ENCODE data around the gene IFRD2.

Gene IFRD2

DNA sequence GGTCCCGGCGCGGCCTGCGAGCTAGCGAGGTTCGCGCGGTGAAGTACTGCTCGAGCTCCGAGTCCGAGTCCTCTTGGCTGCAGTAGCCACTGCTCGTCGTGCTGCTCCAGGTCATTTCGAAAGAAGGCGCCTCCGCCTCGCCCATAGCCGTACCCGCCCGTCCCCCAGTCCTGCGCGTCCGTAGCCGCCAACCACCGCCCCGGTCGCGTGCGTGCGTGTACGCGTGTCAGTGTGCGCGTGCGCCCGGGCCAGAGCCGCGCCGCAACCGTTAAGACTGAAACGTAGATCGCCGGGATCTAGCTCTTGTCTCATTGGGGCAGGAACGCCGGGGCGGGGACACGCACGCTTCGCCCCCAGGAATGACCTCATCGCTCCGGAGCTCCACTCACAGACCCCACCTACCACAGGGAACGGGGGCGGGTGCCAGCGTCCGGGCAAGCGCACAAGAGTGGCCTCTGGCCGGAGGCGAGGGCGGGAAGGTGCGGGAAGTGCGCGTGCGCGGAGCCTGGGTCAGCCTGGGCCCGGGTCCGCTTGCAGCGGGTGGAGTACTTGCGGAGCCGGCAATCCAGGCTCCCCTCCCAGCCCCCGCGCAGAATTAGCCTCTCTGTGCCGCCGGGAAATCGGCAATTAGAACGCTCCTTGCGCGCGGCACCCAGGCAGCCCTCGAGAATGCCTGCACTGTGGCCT, 45.1 kb upstream of the IFRD2 start:
- H3K4me3 ChIP-seq (ENCODE audit: low read depth, low read length), result peak overlapping the region; percentile 96
- peak; percentile 100 for DNase-seq (ENCODE audit: low read depth)
- TF ChIP-seq, protein P1, sequence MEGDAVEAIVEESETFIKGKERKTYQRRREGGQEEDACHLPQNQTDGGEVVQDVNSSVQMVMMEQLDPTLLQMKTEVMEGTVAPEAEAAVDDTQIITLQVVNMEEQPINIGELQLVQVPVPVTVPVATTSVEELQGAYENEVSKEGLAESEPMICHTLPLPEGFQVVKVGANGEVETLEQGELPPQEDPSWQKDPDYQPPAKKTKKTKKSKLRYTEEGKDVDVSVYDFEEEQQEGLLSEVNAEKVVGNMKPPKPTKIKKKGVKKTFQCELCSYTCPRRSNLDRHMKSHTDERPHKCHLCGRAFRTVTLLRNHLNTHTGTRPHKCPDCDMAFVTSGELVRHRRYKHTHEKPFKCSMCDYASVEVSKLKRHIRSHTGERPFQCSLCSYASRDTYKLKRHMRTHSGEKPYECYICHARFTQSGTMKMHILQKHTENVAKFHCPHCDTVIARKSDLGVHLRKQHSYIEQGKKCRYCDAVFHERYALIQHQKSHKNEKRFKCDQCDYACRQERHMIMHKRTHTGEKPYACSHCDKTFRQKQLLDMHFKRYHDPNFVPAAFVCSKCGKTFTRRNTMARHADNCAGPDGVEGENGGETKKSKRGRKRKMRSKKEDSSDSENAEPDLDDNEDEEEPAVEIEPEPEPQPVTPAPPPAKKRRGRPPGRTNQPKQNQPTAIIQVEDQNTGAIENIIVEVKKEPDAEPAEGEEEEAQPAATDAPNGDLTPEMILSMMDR (IDR thresholded peaks at IDR 0.05; ENCODE audit: insufficient read depth, low read depth, low read length, missing control alignments), result no peak

DNA sequence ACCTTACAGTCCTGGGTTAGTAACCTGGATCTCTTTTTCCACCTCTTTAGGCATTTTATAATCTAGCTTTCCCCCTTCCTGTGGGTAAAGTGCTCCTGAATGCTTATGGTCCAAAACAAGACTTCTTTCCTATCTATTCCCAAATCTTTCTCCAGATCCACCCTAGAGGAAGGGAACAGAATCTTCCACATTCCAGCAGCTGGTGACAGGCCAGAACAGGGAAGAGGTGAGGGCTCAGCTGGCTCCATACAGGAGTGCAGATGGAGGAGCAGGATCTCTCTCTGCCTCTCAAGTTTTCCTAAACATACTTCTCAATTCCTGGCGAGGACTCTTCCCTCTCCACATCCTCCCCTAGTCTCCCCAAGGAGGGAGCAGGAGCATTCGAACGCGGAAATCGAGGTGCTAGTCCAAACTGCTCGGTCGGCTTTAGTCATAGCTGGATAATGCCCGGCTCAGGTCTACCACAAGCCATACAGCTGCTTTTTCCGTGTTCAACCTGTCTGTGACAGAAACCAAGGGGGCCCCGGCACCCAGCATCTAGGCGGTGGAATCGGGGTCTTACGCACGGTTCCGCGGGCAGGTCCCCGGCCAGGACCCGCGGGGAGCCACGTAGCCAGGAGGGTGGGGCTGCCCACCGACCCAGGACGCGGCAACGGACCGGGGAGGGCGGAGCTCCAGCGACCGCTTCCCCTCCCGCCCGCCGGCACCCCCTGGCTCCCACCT, 44.4 kb upstream of the IFRD2 start:
- H3K4me3 ChIP-seq (ENCODE audit: low read depth, low read length), result peak overlapping the region; percentile 96
- no peak for DNase-seq (ENCODE audit: low read depth)
- TF ChIP-seq, protein P1 (IDR thresholded peaks at IDR 0.05; ENCODE audit: insufficient read depth, low read depth, low read length, missing control alignments), result no peak

DNA sequence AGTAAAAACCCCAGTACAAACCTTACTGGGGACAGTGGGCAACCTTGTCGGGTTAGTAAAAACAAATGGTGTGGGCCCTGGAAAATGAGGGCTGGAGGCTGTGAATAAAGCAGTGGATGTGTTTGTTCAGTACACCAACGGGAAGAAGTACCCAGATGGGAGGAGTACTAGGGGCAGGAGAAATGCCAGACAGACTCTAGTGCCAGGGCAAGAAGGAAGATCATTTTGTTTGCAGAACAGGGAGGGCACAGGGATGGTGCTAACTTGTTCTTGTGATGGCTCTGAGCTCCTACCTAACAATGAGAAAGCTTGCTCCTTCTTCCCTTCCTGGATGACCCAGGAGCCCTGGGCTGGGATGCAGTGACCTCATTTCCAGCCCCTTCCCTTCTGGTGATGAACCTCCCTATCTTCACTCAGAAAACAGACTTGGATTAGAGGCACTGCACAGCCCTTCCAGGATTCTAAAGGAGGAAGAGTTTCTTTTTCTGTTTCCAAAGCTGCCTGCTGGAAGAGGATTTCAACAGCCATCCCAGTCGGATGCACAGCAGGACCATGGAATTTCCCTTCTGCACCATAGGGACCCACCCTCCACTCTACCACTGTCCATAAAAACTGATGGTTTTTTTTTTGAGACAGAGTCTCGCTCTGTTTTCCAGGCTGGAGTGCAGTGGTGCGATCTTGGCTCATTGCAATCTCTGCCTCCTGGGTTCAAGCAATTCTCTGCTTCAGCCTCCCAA, 42.3 kb upstream of the IFRD2 start:
- no peak overlapping the region for H3K4me3 ChIP-seq (ENCODE audit: low read depth, low read length)
- no peak for DNase-seq (ENCODE audit: low read depth)
- TF ChIP-seq, protein P1 (IDR thresholded peaks at IDR 0.05; ENCODE audit: insufficient read depth, low read depth, low read length, missing control alignments), result no peak

DNA sequence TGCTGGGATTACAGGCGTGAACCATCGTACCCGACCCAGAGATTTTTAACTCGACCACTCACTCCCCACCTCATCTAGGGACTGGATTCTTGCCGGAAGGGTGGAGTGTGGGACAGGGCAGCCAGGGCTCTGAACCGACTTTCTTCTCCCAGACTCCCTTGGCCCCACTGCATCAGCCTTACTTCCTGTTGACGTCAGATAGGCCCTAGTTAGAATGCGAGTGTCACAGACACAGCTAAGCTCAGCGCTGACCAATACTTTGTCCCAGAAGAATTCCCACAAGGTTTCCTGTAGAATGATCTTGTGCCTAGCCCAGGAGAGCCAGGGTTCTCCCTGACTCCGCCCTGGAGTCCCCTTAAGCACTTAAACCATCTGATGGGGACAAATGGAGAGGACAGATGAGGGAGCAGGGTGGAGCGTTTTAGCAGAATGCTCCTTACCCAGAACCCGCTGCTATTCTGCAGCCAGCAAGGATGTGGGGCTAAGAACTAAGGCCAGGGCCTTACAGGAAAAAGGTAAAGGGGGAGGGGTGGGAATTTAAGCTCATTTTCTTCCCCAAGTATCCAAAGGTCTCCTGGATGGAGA, 41.6 kb upstream of the IFRD2 start:
- no peak for DNase-seq (ENCODE audit: low read depth)
- H3K4me3 ChIP-seq (ENCODE audit: low read depth, low read length), result no peak overlapping the region

DNA sequence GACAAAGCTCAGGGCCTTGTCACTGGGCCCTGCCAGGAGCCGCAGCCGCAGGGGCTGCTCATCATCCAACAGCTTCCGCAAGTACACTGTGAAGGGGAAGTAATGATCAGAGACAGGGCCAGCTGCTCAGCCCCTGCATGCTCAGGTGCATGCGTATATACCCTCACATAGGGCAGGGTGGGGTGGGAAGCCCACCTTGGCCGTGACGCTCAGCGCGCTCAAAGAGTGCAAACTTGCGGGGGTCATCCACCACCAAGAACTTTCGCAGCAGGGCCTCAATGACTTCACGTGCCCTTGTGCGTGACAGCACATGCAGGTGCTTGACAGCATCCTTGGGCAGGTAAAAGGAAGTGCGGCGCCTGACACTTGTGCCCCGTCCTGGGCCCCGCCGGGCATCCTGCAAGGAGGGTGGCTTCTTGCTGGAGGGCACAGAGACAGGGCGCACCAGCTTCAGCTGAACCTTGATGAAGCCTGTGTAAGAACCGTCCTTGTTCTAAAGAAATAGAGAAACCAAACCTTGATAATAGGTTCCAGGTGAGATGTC, 39.2 kb upstream of the IFRD2 start:
- no peak overlapping the region for H3K4me3 ChIP-seq (ENCODE audit: low read depth, low read length)
- TF ChIP-seq, protein P1 (IDR thresholded peaks at IDR 0.05; ENCODE audit: insufficient read depth, low read depth, low read length, missing control alignments), result no peak
- no peak for DNase-seq (ENCODE audit: low read depth)

More for the DNA sequence above, 41.6 kb upstream of the IFRD2 start:
- TF ChIP-seq, protein P1 (IDR thresholded peaks at IDR 0.05; ENCODE audit: insufficient read depth, low read depth, low read length, missing control alignments), result no peak

DNA sequence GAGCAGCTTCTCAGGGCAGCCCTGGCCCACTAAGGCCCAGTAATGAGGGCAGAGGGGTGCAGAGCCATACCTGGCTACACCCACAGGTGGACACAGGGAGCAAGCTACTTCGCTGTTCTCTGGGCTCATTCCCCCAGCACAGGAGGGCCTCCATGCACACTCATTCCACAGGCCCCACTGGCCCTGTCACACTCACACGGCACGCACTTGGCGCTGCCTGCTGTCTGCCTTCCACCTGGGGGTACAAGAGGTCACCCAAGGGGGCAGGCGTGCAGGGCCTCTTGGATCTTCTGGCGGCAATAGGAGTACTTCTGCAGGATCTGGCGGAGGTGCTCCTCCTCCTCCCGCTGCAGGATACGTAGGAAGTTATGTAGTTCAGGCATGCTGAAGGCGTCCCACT, 38.1 kb upstream of the IFRD2 start:
- DNase-seq (ENCODE audit: low read depth), result no peak
- TF ChIP-seq, protein P1 (IDR thresholded peaks at IDR 0.05; ENCODE audit: insufficient read depth, low read depth, low read length, missing control alignments), result no peak

More for the DNA sequence above, 38.1 kb upstream of the IFRD2 start:
- no peak overlapping the region for H3K4me3 ChIP-seq (ENCODE audit: low read depth, low read length)
